Activated CD4-positive, alpha-beta T cell treated with anti-CD3 and anti-CD28 coated beads for 4 hours (primary cell): ENCODE results near the gene EXOC3L2.
"Not testable (repeated sequence)": the region's sequence is repeated elsewhere in the genome, so short reads cannot be mapped to it uniquely, and the experiment has no call there.

Experiments used
- DNase-seq, 2 donors: peaks; one replicate each; pipeline ENCODE4 v3.0.0-alpha.2; 2020

The EXOC3L2 gene

GRCh38 chr19:45254044-45254531 lies 8.9 kb upstream of the EXOC3L2 start:
- DNase-seq: no peak

- no peak for DNase-seq
These were observed 8.3 kb upstream of the EXOC3L2 start for GRCh38 chr19:45253396-45254027.

GRCh38 chr19:45251452-45252354 lies 6.5 kb upstream of the EXOC3L2 start:
- DNase-seq: peak in 1 of 2 donors; percentile 10

- DNase-seq: peak; percentile 54 to 64
These were observed 5.7 kb upstream of the EXOC3L2 start, which contains the start of gene MARK4 for GRCh38 chr19:45250832-45251451. Gene MARK4 (plus strand): TSS chr19:45251271. CDS start chr19:45251589, 318 bp downstream.

GRCh38 chr19:45250216-45250831 lies 5.1 kb upstream of the EXOC3L2 start:
- no peak for DNase-seq

GRCh38 chr19:45249261-45250033 lies 4.2 kb upstream of the EXOC3L2 start:
- DNase-seq: no peak

GRCh38 chr19:45247136-45247535 lies 1.9 kb upstream of the EXOC3L2 start:
- no peak for DNase-seq

- no peak for DNase-seq
These were observed 619 bp upstream of the EXOC3L2 start for GRCh38 chr19:45245826-45246225.

GRCh38 chr19:45244133-45244794 lies 943 bp downstream of the EXOC3L2 start:
- no peak for DNase-seq

GRCh38 chr19:45243144-45243732 lies 2.0 kb downstream of the EXOC3L2 start:
- DNase-seq: no peak

- no peak for DNase-seq
These were observed 6.7 kb downstream of the EXOC3L2 start for GRCh38 chr19:45238556-45238955.

- no peak for DNase-seq
These were observed 9.7 kb downstream of the EXOC3L2 start for GRCh38 chr19:45235485-45235884.

- DNase-seq: no peak
These were observed 10.9 kb downstream of the EXOC3L2 start for GRCh38 chr19:45234089-45234869.

GRCh38 chr19:45231891-45232290 lies 13.3 kb downstream of the EXOC3L2 start:
- DNase-seq: no peak

- not testable (repeated sequence) for DNase-seq
These were observed 16.2 kb downstream of the EXOC3L2 start for GRCh38 chr19:45229056-45229455.

GRCh38 chr19:45224645-45225044 lies 20.6 kb downstream of the EXOC3L2 start:
- no peak for DNase-seq

- no peak for DNase-seq
These were observed 21.3 kb downstream of the EXOC3L2 start for GRCh38 chr19:45223879-45224278.

- no peak for DNase-seq
These were observed 22.5 kb downstream of the EXOC3L2 start for GRCh38 chr19:45222724-45223123.

- DNase-seq: no peak
These were observed 26.1 kb downstream of the EXOC3L2 start for GRCh38 chr19:45218911-45219743.
